Measurements from ENCODE around the gene KCTD15.

GRCh38 chr19:33778089-33778791 is 18.4 kb upstream of the KCTD15 start:
- TF ChIP-seq OSR1 (CRISPR knock-in tag; IDR thresholded peaks at IDR 0.05) (no peak), ZNF70 (CRISPR knock-in tag; IDR thresholded peaks at IDR 0.05) (no peak), CREB5 (CRISPR knock-in tag; IDR thresholded peaks at IDR 0.05; ENCODE audit: low read depth) (no peak), ARNTL (CRISPR knock-in tag; IDR thresholded peaks at IDR 0.05; ENCODE audit: borderline replicate concordance, low read depth) (no peak), PATZ1 (CRISPR knock-in tag; IDR thresholded peaks at IDR 0.05; ENCODE audit: borderline replicate concordance) (no peak), ZFP3 (CRISPR knock-in tag; IDR thresholded peaks at IDR 0.05) (no peak), ZC3H10 (CRISPR knock-in tag; IDR thresholded peaks at IDR 0.05) (no peak)
